NCI-H774 (cell line): ENCODE measurements around the gene MCF2L.
"Not testable (repeated sequence)": the region's sequence is repeated elsewhere in the genome, so short reads cannot be mapped to it uniquely, and the experiment has no call there.

Experiments used
- DNase-seq: peaks from one replicate; lab custom pipeline; 2025; lab: John Stamatoyannopoulos, UW

Gene MCF2L

GRCh38 chr13:113049981-113050380, 81.0 kb downstream of the MCF2L start:
- no peak for DNase-seq

DNA sequence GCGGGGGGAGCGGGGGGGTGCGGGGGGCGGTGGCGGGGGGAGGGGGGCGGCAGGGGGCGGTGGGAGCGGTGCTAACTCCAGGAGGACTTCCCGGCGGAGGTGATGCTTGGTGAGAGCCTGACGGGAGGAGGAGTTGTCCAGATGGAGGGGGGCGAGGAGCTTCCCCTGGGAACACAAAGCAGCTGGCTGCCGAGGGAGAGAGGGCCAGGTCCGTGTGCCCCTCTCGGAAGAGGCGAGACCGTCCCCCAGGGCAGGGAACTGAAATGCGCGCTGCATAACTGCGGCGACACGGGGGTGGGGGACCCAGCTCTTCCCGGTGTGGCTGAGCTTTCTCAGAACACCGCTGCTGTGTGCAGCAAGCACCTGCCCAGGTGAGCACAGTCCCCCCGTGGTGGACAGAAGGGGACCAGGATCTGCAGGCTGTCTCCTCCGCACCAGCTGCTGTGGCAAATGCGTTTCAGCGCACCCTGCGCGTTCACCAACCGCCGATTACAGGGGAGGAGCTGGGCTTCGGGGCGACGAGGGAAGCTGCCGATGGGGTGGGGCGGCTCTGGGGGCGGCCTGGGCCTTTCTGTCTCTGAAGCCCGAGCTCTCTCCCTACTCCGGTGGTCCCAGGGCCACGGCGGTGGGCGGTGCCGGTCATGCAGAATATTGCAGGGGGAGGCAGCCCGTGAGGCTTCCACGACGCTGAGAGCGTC, 81.9 kb downstream of the MCF2L start:
- DNase-seq: no peak

DNA sequence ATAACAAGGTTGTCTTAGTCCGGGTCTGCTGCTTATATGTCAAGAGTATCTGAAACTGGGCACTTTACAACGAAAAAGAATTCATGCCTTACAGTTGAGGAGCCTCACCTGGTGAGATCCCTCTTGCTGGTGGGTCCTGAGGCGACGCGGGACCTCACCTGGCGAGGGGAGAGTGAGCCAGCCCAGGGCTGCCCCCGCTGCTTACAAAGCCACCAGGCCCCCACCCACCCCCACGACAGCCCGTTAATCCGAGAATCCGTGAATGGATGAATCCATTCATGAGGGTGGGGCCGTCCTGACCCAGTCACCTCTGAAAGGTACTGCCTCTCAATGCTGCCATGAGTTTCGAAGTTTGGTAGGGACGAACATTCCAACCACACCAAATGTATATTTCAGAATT, 82.6 kb downstream of the MCF2L start:
- no peak for DNase-seq

DNA sequence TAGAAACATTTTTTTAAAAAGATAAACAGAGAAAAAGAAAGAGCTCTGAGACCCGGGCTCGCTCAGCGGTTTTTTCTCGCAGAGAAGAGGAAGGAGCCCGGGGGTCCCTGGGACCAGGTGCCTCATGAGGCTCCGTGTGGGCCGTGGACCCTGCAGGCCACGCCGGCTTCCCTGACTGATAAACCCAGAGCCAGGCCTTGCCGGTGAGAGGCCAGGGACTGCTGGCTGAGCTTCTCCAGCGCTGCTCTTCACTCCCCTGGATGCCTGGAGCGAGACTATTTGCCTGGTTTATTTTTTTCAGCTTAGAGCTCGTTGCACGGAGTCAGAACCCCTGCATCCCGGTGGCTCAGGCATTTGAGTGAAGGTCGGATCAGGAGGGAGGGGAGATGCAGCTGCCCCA, 83.2 kb downstream of the MCF2L start:
- DNase-seq: no peak

- no peak for DNase-seq
Measured at GRCh38 chr13:113052971-113053370, 84.0 kb downstream of the MCF2L start.

DNA sequence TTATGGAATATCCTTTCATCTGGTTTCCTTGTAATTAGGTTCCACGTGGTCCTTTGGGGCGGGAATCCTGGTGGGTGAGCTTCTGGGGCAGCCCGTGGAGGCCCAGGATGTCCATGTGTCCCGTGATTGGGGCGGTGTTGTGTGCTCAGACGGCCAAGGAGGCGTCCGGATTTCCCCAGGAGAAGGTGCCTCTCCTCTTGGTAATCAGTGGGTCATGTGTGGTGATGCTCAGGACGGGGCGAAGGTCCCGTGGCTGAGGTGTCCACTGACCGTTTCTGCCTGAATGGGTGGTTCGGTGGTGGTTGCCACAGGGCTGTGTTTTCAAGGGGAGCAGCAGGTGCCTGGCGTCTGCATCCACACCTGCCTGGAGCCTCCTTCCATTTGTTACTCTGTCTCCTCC, 84.4 kb downstream of the MCF2L start:
- no peak for DNase-seq

- no peak for DNase-seq
Measured at GRCh38 chr13:113053801-113054604, 85.0 kb downstream of the MCF2L start.

GRCh38 chr13:113057084-113057483, 88.1 kb downstream of the MCF2L start:
- no peak for DNase-seq

GRCh38 chr13:113057559-113057958, 88.5 kb downstream of the MCF2L start:
- DNase-seq: not testable (repeated sequence)

GRCh38 chr13:113058129-113058987, 89.3 kb downstream of the MCF2L start:
- no peak for DNase-seq

- no peak for DNase-seq
Measured at GRCh38 chr13:113058988-113059850, 90.2 kb downstream of the MCF2L start.

GRCh38 chr13:113059891-113060290, 90.9 kb downstream of the MCF2L start:
- DNase-seq: no peak

DNA sequence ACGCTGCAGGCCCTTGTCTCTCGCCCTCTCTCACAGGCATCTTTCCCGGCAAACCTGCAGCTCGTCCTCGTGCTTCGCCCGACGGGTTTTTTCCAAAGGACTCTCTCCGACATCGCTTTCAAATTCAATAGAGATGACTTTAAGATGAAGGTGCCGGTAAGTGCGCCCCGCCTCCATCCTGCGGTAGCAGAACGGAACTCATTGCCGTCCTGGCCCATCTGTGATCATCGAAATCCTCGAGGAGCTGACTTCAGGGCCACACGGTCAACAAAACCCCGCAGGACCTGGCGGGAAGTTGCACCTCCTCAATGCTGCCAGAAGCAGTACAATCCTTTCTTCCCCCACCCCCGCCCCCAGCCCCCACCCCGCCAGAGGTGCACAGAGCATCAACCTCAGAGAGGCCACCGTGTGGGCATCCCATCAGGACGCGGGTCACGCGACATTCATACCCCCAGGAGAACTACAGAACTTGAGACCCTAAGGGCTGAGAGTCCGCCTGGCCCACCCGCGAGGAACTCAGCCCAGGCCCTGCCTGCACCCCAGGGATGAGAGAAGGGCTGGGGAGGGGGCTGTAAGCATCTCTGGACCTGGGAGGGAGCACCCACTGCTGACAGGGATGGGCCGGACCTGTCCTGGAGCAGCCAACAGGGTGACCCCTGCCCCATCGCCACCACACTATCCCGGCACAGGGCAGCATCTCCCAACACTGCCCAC, 91.7 kb downstream of the MCF2L start:
- DNase-seq: no peak

DNA sequence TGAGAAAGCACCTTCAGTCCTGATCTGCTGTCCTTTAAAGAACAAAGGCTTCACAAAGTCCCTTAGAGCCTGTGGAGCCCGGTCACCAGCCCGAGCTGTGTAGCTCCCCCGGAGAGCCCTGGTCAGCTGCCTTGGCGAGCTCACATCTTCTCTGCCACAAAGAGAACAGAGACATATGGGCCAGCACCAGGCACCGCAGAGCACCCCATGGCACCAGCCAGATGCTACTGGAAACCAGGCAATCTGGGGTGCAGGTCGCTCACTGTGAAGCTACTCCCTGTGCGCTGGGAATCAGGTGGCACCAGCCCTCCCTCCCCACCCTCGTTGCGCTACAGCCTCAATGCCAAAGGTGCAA, 92.2 kb downstream of the MCF2L start:
- no peak for DNase-seq

GRCh38 chr13:113061796-113062425, 92.9 kb downstream of the MCF2L start:
- DNase-seq: no peak

GRCh38 chr13:113062691-113063090, 93.7 kb downstream of the MCF2L start:
- DNase-seq: no peak

DNA sequence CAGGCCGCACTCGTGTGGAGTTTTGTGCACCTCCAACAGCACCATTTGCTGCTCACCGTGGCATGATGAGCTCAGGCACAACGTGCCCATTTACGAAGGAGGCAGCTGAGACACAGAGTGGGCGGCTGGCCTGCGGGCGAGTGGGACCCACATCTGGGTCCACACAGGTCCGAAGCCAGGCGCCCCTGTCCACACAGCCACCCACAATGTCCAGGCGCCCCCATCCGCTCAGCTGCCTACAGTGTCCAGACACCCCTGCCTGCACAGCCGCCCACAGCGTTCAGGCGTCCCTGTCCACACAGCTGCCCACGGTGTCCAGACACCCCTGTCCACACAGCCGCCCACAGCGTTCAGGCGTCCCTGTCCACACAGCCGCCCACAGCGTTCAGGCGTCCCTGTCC, 94.1 kb downstream of the MCF2L start:
- no peak for DNase-seq

GRCh38 chr13:113064000-113064533, 95.1 kb downstream of the MCF2L start:
- DNase-seq: no peak

GRCh38 chr13:113064534-113065405, 95.8 kb downstream of the MCF2L start:
- DNase-seq: no peak
